Measurements from ENCODE around the gene WSB2. TPM values are rescaled to one million over a fixed set of nuclear protein-coding genes. Genes with fewer than 3 reads are reported as not detected.
A peak's percentile ranks its signal among the peaks of the same experiment; 100 is the strongest.

The WSB2 gene
- total and polyA plus RNA-seq, 2 of the 8 experiments (the other 6 are each of a cell fraction or from before 2014, with no cell fraction given), result 47.5 to 58.2 TPM

GRCh38 chr12:118016424-118017264 is 44.3 kb downstream of the WSB2 start, which contains the start of gene RFC5 (continued):
- TF ChIP-seq, protein P1, sequence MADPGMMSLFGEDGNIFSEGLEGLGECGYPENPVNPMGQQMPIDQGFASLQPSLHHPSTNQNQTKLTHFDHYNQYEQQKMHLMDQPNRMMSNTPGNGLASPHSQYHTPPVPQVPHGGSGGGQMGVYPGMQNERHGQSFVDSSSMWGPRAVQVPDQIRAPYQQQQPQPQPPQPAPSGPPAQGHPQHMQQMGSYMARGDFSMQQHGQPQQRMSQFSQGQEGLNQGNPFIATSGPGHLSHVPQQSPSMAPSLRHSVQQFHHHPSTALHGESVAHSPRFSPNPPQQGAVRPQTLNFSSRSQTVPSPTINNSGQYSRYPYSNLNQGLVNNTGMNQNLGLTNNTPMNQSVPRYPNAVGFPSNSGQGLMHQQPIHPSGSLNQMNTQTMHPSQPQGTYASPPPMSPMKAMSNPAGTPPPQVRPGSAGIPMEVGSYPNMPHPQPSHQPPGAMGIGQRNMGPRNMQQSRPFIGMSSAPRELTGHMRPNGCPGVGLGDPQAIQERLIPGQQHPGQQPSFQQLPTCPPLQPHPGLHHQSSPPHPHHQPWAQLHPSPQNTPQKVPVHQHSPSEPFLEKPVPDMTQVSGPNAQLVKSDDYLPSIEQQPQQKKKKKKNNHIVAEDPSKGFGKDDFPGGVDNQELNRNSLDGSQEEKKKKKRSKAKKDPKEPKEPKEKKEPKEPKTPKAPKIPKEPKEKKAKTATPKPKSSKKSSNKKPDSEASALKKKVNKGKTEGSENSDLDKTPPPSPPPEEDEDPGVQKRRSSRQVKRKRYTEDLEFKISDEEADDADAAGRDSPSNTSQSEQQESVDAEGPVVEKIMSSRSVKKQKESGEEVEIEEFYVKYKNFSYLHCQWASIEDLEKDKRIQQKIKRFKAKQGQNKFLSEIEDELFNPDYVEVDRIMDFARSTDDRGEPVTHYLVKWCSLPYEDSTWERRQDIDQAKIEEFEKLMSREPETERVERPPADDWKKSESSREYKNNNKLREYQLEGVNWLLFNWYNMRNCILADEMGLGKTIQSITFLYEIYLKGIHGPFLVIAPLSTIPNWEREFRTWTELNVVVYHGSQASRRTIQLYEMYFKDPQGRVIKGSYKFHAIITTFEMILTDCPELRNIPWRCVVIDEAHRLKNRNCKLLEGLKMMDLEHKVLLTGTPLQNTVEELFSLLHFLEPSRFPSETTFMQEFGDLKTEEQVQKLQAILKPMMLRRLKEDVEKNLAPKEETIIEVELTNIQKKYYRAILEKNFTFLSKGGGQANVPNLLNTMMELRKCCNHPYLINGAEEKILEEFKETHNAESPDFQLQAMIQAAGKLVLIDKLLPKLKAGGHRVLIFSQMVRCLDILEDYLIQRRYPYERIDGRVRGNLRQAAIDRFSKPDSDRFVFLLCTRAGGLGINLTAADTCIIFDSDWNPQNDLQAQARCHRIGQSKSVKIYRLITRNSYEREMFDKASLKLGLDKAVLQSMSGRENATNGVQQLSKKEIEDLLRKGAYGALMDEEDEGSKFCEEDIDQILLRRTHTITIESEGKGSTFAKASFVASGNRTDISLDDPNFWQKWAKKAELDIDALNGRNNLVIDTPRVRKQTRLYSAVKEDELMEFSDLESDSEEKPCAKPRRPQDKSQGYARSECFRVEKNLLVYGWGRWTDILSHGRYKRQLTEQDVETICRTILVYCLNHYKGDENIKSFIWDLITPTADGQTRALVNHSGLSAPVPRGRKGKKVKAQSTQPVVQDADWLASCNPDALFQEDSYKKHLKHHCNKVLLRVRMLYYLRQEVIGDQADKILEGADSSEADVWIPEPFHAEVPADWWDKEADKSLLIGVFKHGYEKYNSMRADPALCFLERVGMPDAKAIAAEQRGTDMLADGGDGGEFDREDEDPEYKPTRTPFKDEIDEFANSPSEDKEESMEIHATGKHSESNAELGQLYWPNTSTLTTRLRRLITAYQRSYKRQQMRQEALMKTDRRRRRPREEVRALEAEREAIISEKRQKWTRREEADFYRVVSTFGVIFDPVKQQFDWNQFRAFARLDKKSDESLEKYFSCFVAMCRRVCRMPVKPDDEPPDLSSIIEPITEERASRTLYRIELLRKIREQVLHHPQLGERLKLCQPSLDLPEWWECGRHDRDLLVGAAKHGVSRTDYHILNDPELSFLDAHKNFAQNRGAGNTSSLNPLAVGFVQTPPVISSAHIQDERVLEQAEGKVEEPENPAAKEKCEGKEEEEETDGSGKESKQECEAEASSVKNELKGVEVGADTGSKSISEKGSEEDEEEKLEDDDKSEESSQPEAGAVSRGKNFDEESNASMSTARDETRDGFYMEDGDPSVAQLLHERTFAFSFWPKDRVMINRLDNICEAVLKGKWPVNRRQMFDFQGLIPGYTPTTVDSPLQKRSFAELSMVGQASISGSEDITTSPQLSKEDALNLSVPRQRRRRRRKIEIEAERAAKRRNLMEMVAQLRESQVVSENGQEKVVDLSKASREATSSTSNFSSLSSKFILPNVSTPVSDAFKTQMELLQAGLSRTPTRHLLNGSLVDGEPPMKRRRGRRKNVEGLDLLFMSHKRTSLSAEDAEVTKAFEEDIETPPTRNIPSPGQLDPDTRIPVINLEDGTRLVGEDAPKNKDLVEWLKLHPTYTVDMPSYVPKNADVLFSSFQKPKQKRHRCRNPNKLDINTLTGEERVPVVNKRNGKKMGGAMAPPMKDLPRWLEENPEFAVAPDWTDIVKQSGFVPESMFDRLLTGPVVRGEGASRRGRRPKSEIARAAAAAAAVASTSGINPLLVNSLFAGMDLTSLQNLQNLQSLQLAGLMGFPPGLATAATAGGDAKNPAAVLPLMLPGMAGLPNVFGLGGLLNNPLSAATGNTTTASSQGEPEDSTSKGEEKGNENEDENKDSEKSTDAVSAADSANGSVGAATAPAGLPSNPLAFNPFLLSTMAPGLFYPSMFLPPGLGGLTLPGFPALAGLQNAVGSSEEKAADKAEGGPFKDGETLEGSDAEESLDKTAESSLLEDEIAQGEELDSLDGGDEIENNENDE (IDR thresholded peaks at IDR 0.05; ENCODE audit: insufficient replicate concordance, low read length), result no peak
- TF ChIP-seq BACH1 (IDR thresholded peaks at IDR 0.05; ENCODE audit: low read length) (peak; percentile 25; the same call in 1 of the 2 replicates), CHD2 (IDR thresholded peaks at IDR 0.05; ENCODE audit: low read length) (peak; percentile 100), RBBP5 (IDR thresholded peaks at IDR 0.05; ENCODE audit: borderline replicate concordance, low read depth, low read length) (no peak), RXRA (IDR thresholded peaks at IDR 0.05; ENCODE audit: insufficient read depth, low read depth, low read length) (no peak), RFX5 (IDR thresholded peaks at IDR 0.05; ENCODE audit: borderline replicate concordance, low read depth, low read length) (no peak), TEAD4 (IDR thresholded peaks at IDR 0.05; ENCODE audit: low read depth, low read length) (no peak)
- TF ChIP-seq, protein P2, sequence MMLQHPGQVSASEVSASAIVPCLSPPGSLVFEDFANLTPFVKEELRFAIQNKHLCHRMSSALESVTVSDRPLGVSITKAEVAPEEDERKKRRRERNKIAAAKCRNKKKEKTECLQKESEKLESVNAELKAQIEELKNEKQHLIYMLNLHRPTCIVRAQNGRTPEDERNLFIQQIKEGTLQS (IDR thresholded peaks at IDR 0.05; ENCODE audit: insufficient read depth, low read depth, low read length), result no peak
